H1 (cell line): ENCODE measurements around the gene CCNYL1. TPM values are rescaled to one million over a fixed set of nuclear protein-coding genes. Genes with fewer than 3 reads are reported as not detected.

Experiments used
- CTCF ChIA-PET: fragments of 300-600 bp; sonication (Branson Sonifier 250); formaldehyde crosslinking; loops from one replicate; lab custom pipeline; 2021; ENCODE audit not compliant: partially characterized antibody; lab: Charles Lee
- POLR2A ChIA-PET: fragments of 300-600 bp; sonication (Branson Sonifier 250); formaldehyde crosslinking; loops from one replicate; lab custom pipeline; 2021; ENCODE audit warnings: inconsistent platforms; ENCODE audit not compliant: partially characterized antibody; lab: Charles Lee
- DNase-seq, 2 experiments: peaks; one replicate each; pipeline versions ENCODE4 v3.0.0 to v3.0.0-alpha.2; 2010 to 2022; ENCODE audit warnings: low spot score in 2 of 2, low read depth in 1 of 2, mixed read lengths in 1 of 2
- FAIRE-seq: peaks from 2 replicates; lab custom pipeline; 2011; peaks lifted over from hg19 to GRCh38; lab: Jason Lieb, UNC
- H2AFZ ChIP-seq: 2 replicates; pipeline ENCODE4 v1.8.1; 2012; ENCODE audit warnings: low read length, inconsistent platforms
- H2AK5ac ChIP-seq: 2 replicates; pipeline ENCODE4 v1.6.1; 2013; ENCODE audit warnings: low read depth, low read length
- H2BK120ac ChIP-seq: replicated peaks from 2 replicates; pipeline ENCODE3; 2013; ENCODE audit warnings: low read depth, low read length, inconsistent platforms
- H2BK12ac ChIP-seq: 2 replicates; pipeline ENCODE4 v1.6.1; 2013; ENCODE audit warnings: low read depth, low read length
- H2BK15ac ChIP-seq: 2 replicates; pipeline ENCODE4 v1.6.1; 2013; ENCODE audit warnings: low read length
- H2BK20ac ChIP-seq: 2 replicates; pipeline ENCODE4 v1.6.1; 2013; ENCODE audit warnings: low read length
- H2BK5ac ChIP-seq: 2 replicates; pipeline ENCODE4 v1.6.1; 2013; ENCODE audit warnings: low read depth, low read length
- H3K14ac ChIP-seq: 2 replicates; pipeline ENCODE4 v1.6.1; 2013; ENCODE audit warnings: inconsistent platforms; ENCODE audit not compliant: insufficient read length
- H3K18ac ChIP-seq: 2 replicates; pipeline ENCODE4 v1.6.1; 2013; ENCODE audit warnings: low read length; ENCODE audit errors: extremely low read depth
- H3K23ac ChIP-seq: 2 replicates; pipeline ENCODE4 v1.6.1; 2013; ENCODE audit warnings: inconsistent platforms; ENCODE audit not compliant: insufficient read length
- H3K23me2 ChIP-seq: 2 replicates; pipeline ENCODE4 v1.6.1; 2013; ENCODE audit warnings: low read depth, low read length
- H3K27ac ChIP-seq: 2 replicates; pipeline ENCODE4 v1.6.1; 2011; ENCODE audit warnings: low read depth, low read length, inconsistent platforms
- H3K27me3 ChIP-seq, 4 experiments: replicated peaks in 1 of 4; 1 replicate in 1 of 4; 2 replicates in 3 of 4; pipeline versions ENCODE4 v1.6.1 to v1.8.1; 2011 to 2013; ENCODE audit warnings: low read length in 3 of 4, mild to moderate bottlenecking in 3 of 4, inconsistent platforms in 2 of 4, mixed read lengths in 2 of 4, moderate library complexity in 1 of 4; ENCODE audit not compliant: control insufficient read depth in 3 of 4, insufficient read depth in 3 of 4; ENCODE audit errors: extremely low read depth in 1 of 4
- H3K36me3 ChIP-seq, 4 experiments: 2 replicates each; pipeline versions ENCODE4 v1.6.1 to v1.8.1; 2011 to 2013; ENCODE audit warnings: mild to moderate bottlenecking in 4 of 4, low read length in 3 of 4, moderate library complexity in 2 of 4, control low read depth in 1 of 4, inconsistent platforms in 1 of 4; ENCODE audit not compliant: insufficient read depth in 4 of 4, control insufficient read depth in 2 of 4
- H3K4ac ChIP-seq: replicated peaks from 2 replicates; pipeline ENCODE3; 2013; ENCODE audit warnings: low read length, low read depth, mixed read lengths, inconsistent platforms; ENCODE audit not compliant: insufficient read length
- H3K4me1 ChIP-seq, 4 experiments: replicated peaks in 1 of 4; 1 replicate in 1 of 4; 2 replicates in 3 of 4; pipeline versions ENCODE4 v1.6.1 to v1.8.1; 2011 to 2013; ENCODE audit warnings: low read length in 3 of 4, inconsistent platforms in 2 of 4, mixed read lengths in 1 of 4; ENCODE audit not compliant: insufficient read depth in 4 of 4, control insufficient read depth in 3 of 4
- H3K4me2 ChIP-seq, 2 experiments: 2 replicates each; pipeline versions ENCODE4 v1.6.1 to v1.8.1; 2011 to 2013; ENCODE audit warnings: low read depth in 2 of 2, low read length in 2 of 2, control low read depth in 1 of 2, inconsistent platforms in 1 of 2, mild to moderate bottlenecking in 1 of 2; ENCODE audit not compliant: insufficient read depth in 1 of 2
- H3K4me3 ChIP-seq, 4 experiments: fragments of 200-600, 300-600 bp in 1 of 4; sonication (generic), shearing (Covaris generic), sonication (Bioruptor Twin) in 1 of 4; 2 replicates each; pipeline versions ENCODE4 v1.5.1 to v1.8.1; 2011 to 2016; ENCODE audit warnings: low read length in 4 of 4, low read depth in 3 of 4, control low read depth in 2 of 4, inconsistent platforms in 2 of 4, mild to moderate bottlenecking in 2 of 4, mixed read lengths in 1 of 4, moderate library complexity in 1 of 4; ENCODE audit not compliant: insufficient read depth in 2 of 4; ENCODE audit errors: extremely low read depth in 1 of 4
- H3K56ac ChIP-seq: replicated peaks from 2 replicates; pipeline ENCODE3; 2013; ENCODE audit warnings: low read depth, mild to moderate bottlenecking, mixed read lengths, low read length, inconsistent platforms; ENCODE audit not compliant: insufficient read length
- H3K79me1 ChIP-seq: 2 replicates; pipeline ENCODE4 v1.6.1; 2013; ENCODE audit warnings: low read depth, low read length, control low read depth
- H3K79me2 ChIP-seq, 2 experiments: 2 replicates each; pipeline versions ENCODE4 v1.6.1 to v1.8.1; 2012 to 2013; ENCODE audit warnings: low read length in 2 of 2, mild to moderate bottlenecking in 2 of 2, inconsistent platforms in 1 of 2; ENCODE audit not compliant: insufficient read depth in 2 of 2, control insufficient read depth in 1 of 2
- H3K9ac ChIP-seq, 4 experiments: replicated peaks in 1 of 4; 1 replicate in 1 of 4; 2 replicates in 3 of 4; pipeline versions ENCODE4 v1.6.1 to v1.8.1; 2011 to 2013; ENCODE audit warnings: low read depth in 3 of 4, low read length in 3 of 4, control low read depth in 2 of 4, mild to moderate bottlenecking in 2 of 4, moderate library complexity in 2 of 4, inconsistent platforms in 1 of 4; ENCODE audit errors: extremely low read depth in 1 of 4
- H3K9me3 ChIP-seq, 2 experiments: 2 replicates each; pipeline versions ENCODE4 v1.6.1 to v1.8.1; 2012 to 2013; ENCODE audit warnings: mild to moderate bottlenecking in 2 of 2, moderate library complexity in 2 of 2, control low read depth in 1 of 2, inconsistent platforms in 1 of 2, low read depth in 1 of 2, low read length in 1 of 2, mixed read lengths in 1 of 2; ENCODE audit not compliant: insufficient read depth in 2 of 2
- H4K20me1 ChIP-seq, 2 experiments: replicated peaks in 1 of 2; 2 replicates each; pipeline versions ENCODE3 to v1.8.1; 2011 to 2013; ENCODE audit warnings: inconsistent platforms in 2 of 2, low read length in 2 of 2, mild to moderate bottlenecking in 1 of 2; ENCODE audit not compliant: insufficient read depth in 2 of 2, control insufficient read depth in 1 of 2
- H4K5ac ChIP-seq: 2 replicates; pipeline ENCODE4 v1.6.1; 2013; ENCODE audit warnings: low read length, low read depth, mixed read lengths, inconsistent platforms; ENCODE audit not compliant: insufficient read length
- H4K8ac ChIP-seq: 2 replicates; pipeline ENCODE4 v1.8.0; 2013; ENCODE audit warnings: mild to moderate bottlenecking, moderate library complexity, low read length, inconsistent platforms; ENCODE audit not compliant: insufficient read depth; ENCODE audit errors: extremely low read depth
- H4K91ac ChIP-seq: replicated peaks from 2 replicates; pipeline ENCODE3; 2013; ENCODE audit warnings: low read length, mixed read lengths, inconsistent platforms; ENCODE audit not compliant: insufficient read length
- BRCA1 ChIP-seq: IDR thresholded peaks from 2 replicates; pipeline ENCODE4 v1.6.1; 2012; ENCODE audit warnings: low read depth, low read length, improper control_type of control experiment
- CHD1 ChIP-seq: IDR thresholded peaks from 2 replicates; pipeline ENCODE4 v1.6.1; 2012; ENCODE audit warnings: low read depth, low read length, improper control_type of control experiment
- CTBP2 ChIP-seq: IDR thresholded peaks from 2 replicates; pipeline ENCODE4 v1.7.0; 2011; ENCODE audit warnings: borderline replicate concordance, mild to moderate bottlenecking, moderate library complexity, mixed read lengths, low read length; ENCODE audit not compliant: insufficient read depth, insufficient read length
- CTCF ChIP-seq, 3 experiments: IDR thresholded peaks; 1 replicate in 2 of 3; 2 replicates in 1 of 3; pipeline versions ENCODE4 v1.5.1 to v1.6.1; 2011; ENCODE audit warnings: low read length in 3 of 3, mild to moderate bottlenecking in 3 of 3, inconsistent platforms in 2 of 3, low read depth in 1 of 3, moderate library complexity in 1 of 3; ENCODE audit not compliant: insufficient read depth in 1 of 3; ENCODE audit errors: control extremely low read depth in 1 of 3
- GTF2F1 ChIP-seq: IDR thresholded peaks from 2 replicates; pipeline ENCODE4 v1.6.1; 2012; ENCODE audit warnings: low read depth, low read length, improper control_type of control experiment, borderline replicate concordance
- JUN ChIP-seq: IDR thresholded peaks from 2 replicates; pipeline ENCODE4 v1.6.1; 2011; ENCODE audit warnings: low read depth, mild to moderate bottlenecking, improper control_type of control experiment, low read length
- POU5F1 ChIP-seq: IDR thresholded peaks from 2 replicates; pipeline ENCODE4 v1.6.1; 2011; ENCODE audit warnings: low read depth, mild to moderate bottlenecking, low read length, moderate library complexity
- RBBP5 ChIP-seq: IDR thresholded peaks from 2 replicates; pipeline ENCODE4 v1.7.1; 2012; ENCODE audit warnings: low read depth, mild to moderate bottlenecking, inconsistent platforms, low read length, moderate library complexity, borderline replicate concordance
- RFX5 ChIP-seq: IDR thresholded peaks from 2 replicates; pipeline ENCODE4 v1.6.1; 2011; ENCODE audit warnings: low read depth, low read length, improper control_type of control experiment, borderline replicate concordance
- SRF ChIP-seq: IDR thresholded peaks from 2 replicates; pipeline ENCODE4 v1.6.1; 2011; ENCODE audit warnings: mild to moderate bottlenecking, low read depth, low read length, moderate library complexity
- YY1 ChIP-seq: IDR thresholded peaks from 2 replicates; pipeline ENCODE4 v1.6.1; 2011; ENCODE audit warnings: low read depth, mild to moderate bottlenecking, low read length
- WGBS, 2 experiments: shearing (Covaris generic) in 1 of 2; methylation state at CpG; one replicate each; pipeline versions ENCODE4 v1.1.6 to v1.1.7; 2013 to 2015; ENCODE audit warnings: low lambda C conversion rate in 2 of 2, mixed read lengths in 2 of 2, inconsistent platforms in 1 of 2, low coverage in 1 of 2, missing lambda C conversion rate in 1 of 2; ENCODE audit not compliant: insufficient replicate concordance in 2 of 2, insufficient coverage in 1 of 2, insufficient read length in 1 of 2; ENCODE audit errors: extremely low coverage in 1 of 2, missing lambda C conversion rate in 1 of 2; 5-methylcytosine and 5-hydroxymethylcytosine counted together
- polyA plus RNA-seq, 7 experiments: library from polyadenylated mRNA; depleted of rRNA in 3 of 7; stranded (reverse) in 5 of 7; unstranded in 2 of 7; fragments of >200 nt in 5 of 7; fragments of 200-250 nt in 2 of 7; gene quantifications; 1 replicate in 5 of 7; 2 replicates in 1 of 7; 4 replicates in 1 of 7; pipeline versions ENCODE4 v1.2.1 to v1.2.3, GENCODE V29; 2011 to 2013; ENCODE audit warnings: missing spikeins in 2 of 7, mixed read lengths in 2 of 7
- total RNA-seq: library from RNA; stranded (reverse); fragmentation: NEBNext Ultra II Directional; extraction: Animal tissue kit (Norgen Biotek cat#: 25700); gene quantifications from 2 replicates; pipeline ENCODE4 v1.2.1, GENCODE V29; 2021

CCNYL1 gene
- total and polyA plus RNA-seq, 2 of the 8 experiments (the other 6 are each of a cell fraction or from before 2014, with no cell fraction given): 13.3 to 35.4 TPM

DNA sequence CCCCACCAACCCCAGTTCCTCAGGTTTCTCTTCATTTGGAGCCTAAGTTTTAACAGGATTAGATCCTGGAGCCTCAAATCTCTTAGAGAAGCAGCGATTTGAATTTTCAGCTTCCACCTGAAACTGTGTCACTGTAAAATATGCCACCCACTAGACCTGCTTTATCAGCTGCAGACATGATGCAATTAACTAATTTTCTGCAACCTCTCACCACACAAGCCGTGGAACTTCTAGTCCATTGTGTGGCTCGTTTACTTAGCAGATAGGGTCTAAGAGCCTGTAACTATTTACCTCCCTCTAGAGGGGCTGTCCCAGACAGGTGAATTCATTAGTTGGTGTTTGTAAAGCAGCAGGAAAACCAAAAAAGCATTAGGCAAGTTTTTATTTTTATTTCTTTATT is 89.8 kb downstream of the CCNYL1 start:
- H4K91ac ChIP-seq: no peak overlapping the region
- 69% methylated on average over 3 of the region's 3 CpGs; no CpG with 5 or more reads in 1 of the 2 experiments for WGBS, 2 experiments
- peak overlapping the region; percentile 80; the same call in 1 of the 2 replicates for H2AFZ ChIP-seq
- no peak overlapping the region for H4K8ac ChIP-seq
- H3K27ac ChIP-seq: no peak overlapping the region
- ChIA-PET POLR2A (interaction anchor here (0.9 kb wide), 1 partner anchor 10 kb away, joined by 3 read pairs; no protein-coding TSS in a partner anchor), CTCF (interaction anchor here (0.8 to 1.0 kb wide), 5 partner anchors 10 to 95 kb away, joined by 3 to 4 read pairs (median 3); no protein-coding TSS in a partner anchor)
- no peak overlapping the region for H4K5ac ChIP-seq
- no peaks in the 10 kb centered on the region for H3K23me2 ChIP-seq
- no peak overlapping the region for H3K18ac ChIP-seq
- H2BK120ac ChIP-seq: no peak overlapping the region
- H3K79me2 ChIP-seq: no peaks in the 10 kb centered on the region
- H3K4me2 ChIP-seq: peak overlapping the region in 1 of 2 experiments; percentile 54; a peak in 3 of 4 replicates
- H3K23ac ChIP-seq: no peak overlapping the region
- no peaks in the 10 kb centered on the region for H3K79me1 ChIP-seq
- peak overlapping the region; percentile 90; the same call in 1 of the 2 replicates for H2BK20ac ChIP-seq
- no peak for FAIRE-seq
- H4K20me1 ChIP-seq: no peaks in the 10 kb centered on the region
- H3K4me3 ChIP-seq: no peak overlapping the region
- H3K9me3 ChIP-seq: no peaks in the 10 kb centered on the region
- H2AK5ac ChIP-seq: no peak overlapping the region
- H3K4ac ChIP-seq: no peak overlapping the region
- H3K9ac ChIP-seq: no peak overlapping the region; a peak in 1 of 7 replicates
- H3K56ac ChIP-seq: no peak overlapping the region
- H2BK12ac ChIP-seq: peak overlapping the region; percentile 44; the same call in 1 of the 2 replicates
- no peaks in the 10 kb centered on the region for H3K27me3 ChIP-seq
- H3K4me1 ChIP-seq: peaks cover 8 to 15% (median 11%) of the 10 kb centered on the region in 4 experiments; a peak in 6 of 7 replicates
- no peaks in the 10 kb centered on the region for H3K36me3 ChIP-seq
- DNase-seq: no peak
- no peak overlapping the region for H3K14ac ChIP-seq
- no peak overlapping the region for H2BK15ac ChIP-seq
- H2BK5ac ChIP-seq: peak overlapping the region; percentile 61; the same call in 1 of the 2 replicates
- TF ChIP-seq BRCA1 (no peak), RBBP5 (no peak), GTF2F1 (no peak), YY1 (no peak), JUN (no peak), POU5F1 (no peak), CTBP2 (no peak), CHD1 (no peak), CTCF (IDR thresholded peaks at IDR 0.05; ENCODE audit: control extremely low read depth in 1 of 3, insufficient read depth in 1 of 3, low read depth in 1 of 3, low read length in 3 of 3) (no peak), RFX5 (no peak), SRF (no peak)
